Naive B cell (primary cell): Measurements from ENCODE around the gene PDZRN4. TPM values are rescaled to one million over a fixed set of nuclear protein-coding genes. Genes with fewer than 3 reads are reported as not detected.

Experiments
- ATAC-seq, 2 donors: fragments of 150-1000 bp; cut with Tn5 transposase; 2 replicates each; pipeline ENCODE4 v1.10.0; 2021; ENCODE audit warnings: low read depth in 2 of 2, mild to moderate bottlenecking in 2 of 2, moderate library complexity in 2 of 2
- DNase-seq: peaks from one replicate; pipeline ENCODE4 v3.0.0; 2022
- H3K27ac Mint-ChIP-seq, 6 donors: one replicate each; pipeline ENCODE4 v1.8.0; 2020 to 2022; ENCODE audit warnings: mild to moderate bottlenecking in 6 of 6, mixed read lengths in 6 of 6, moderate library complexity in 5 of 6, inconsistent platforms in 2 of 6
- H3K27me3 Mint-ChIP-seq, 3 donors: one replicate each; pipeline ENCODE4 v1.8.0; 2021 to 2022; ENCODE audit warnings: mixed read lengths in 3 of 3, mild to moderate bottlenecking in 1 of 3
- H3K36me3 Mint-ChIP-seq, 2 donors: one replicate each; pipeline ENCODE4 v1.8.0; 2020 to 2022; ENCODE audit warnings: mixed read lengths in 2 of 2, inconsistent platforms in 1 of 2, mild to moderate bottlenecking in 1 of 2
- H3K4me1 Mint-ChIP-seq, 3 donors: one replicate each; pipeline ENCODE4 v1.8.0; 2020 to 2022; ENCODE audit warnings: mixed read lengths in 3 of 3, inconsistent platforms in 1 of 3, mild to moderate bottlenecking in 1 of 3, moderate library complexity in 1 of 3
- H3K4me3 Mint-ChIP-seq, 8 donors: one replicate each; pipeline ENCODE4 v1.8.0; 2020 to 2022; ENCODE audit warnings: mild to moderate bottlenecking in 8 of 8, mixed read lengths in 8 of 8, moderate library complexity in 8 of 8, inconsistent platforms in 2 of 8
- H3K9me3 Mint-ChIP-seq, 7 donors: one replicate each; pipeline ENCODE4 v1.8.0; 2020 to 2022; ENCODE audit warnings: mixed read lengths in 7 of 7, mild to moderate bottlenecking in 5 of 7, inconsistent platforms in 2 of 7, moderate library complexity in 1 of 7
- polyA plus RNA-seq, 6 donors: library from polyadenylated mRNA; unstranded; fragments of 300-500 nt; fragmentation: Illumina TruSeq; gene quantifications; one replicate each; pipeline ENCODE4 v1.2.3, GENCODE V29; 2021; ENCODE audit warnings: low read depth in 6 of 6

Gene PDZRN4
- polyA plus RNA-seq, 6 donors from 2014 or later = not detected

- ATAC-seq (no peak), DNase-seq (no peak)
- H3K9me3 Mint-ChIP-seq = no peaks in the 10 kb centered on the region
- H3K4me1 Mint-ChIP-seq = no peaks in the 10 kb centered on the region
- no peak overlapping the region for H3K4me3 Mint-ChIP-seq
- H3K36me3 Mint-ChIP-seq = no peaks in the 10 kb centered on the region
- no peak overlapping the region for H3K27ac Mint-ChIP-seq
- no peaks in the 10 kb centered on the region for H3K27me3 Mint-ChIP-seq
Measured at GRCh38 chr12:41438854-41439541, 250.9 kb downstream of the PDZRN4 start.

DNA sequence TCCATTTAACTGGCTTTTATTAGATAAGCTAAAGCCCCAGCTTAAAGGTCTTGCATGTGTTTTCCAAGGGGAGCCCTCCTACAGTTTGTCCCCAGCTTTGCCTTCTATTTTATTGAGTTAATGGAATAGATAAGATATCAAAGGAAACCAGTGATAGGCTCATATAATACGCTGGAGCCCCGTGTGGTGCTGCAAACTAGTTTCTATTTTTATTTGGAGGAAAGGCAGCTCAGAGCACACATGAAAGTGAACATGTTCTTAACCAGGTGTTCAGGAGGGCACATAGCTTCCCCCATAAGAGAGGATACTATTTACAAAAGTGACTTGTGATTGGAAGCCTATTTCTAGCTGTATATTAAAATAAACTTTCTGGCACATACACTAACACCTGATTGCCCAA, 251.7 kb downstream of the PDZRN4 start:
- ATAC-seq (no peak), DNase-seq (no peak)
- H3K36me3 Mint-ChIP-seq = no peaks in the 10 kb centered on the region
- no peaks in the 10 kb centered on the region for H3K9me3 Mint-ChIP-seq
- no peak overlapping the region for H3K4me3 Mint-ChIP-seq
- H3K27me3 Mint-ChIP-seq = no peaks in the 10 kb centered on the region
- H3K27ac Mint-ChIP-seq = no peak overlapping the region
- H3K4me1 Mint-ChIP-seq = no peaks in the 10 kb centered on the region

- Mint-ChIP-seq H3K9me3 (no peaks in the 10 kb centered on the region), H3K36me3 (no peaks in the 10 kb centered on the region)
Measured at GRCh38 chr12:41441180-41441579, 253.1 kb downstream of the PDZRN4 start.

GRCh38 chr12:41442896-41443295, 254.8 kb downstream of the PDZRN4 start:
- H3K27me3 Mint-ChIP-seq = no peaks in the 10 kb centered on the region
- H3K27ac Mint-ChIP-seq = no peak overlapping the region
- H3K9me3 Mint-ChIP-seq = no peaks in the 10 kb centered on the region
- no peaks in the 10 kb centered on the region for H3K4me1 Mint-ChIP-seq
- no peak overlapping the region for H3K4me3 Mint-ChIP-seq
- no peaks in the 10 kb centered on the region for H3K36me3 Mint-ChIP-seq
- DNase-seq (no peak), ATAC-seq (no peak)

More at GRCh38 chr12:41441180-41441579, 253.1 kb downstream of the PDZRN4 start:
- Mint-ChIP-seq H3K4me1 (no peaks in the 10 kb centered on the region), H3K27ac (no peak overlapping the region), H3K4me3 (no peak overlapping the region), H3K27me3 (no peaks in the 10 kb centered on the region)
- no peak for ATAC-seq
- DNase-seq = no peak

GRCh38 chr12:41443690-41444089, 255.6 kb downstream of the PDZRN4 start:
- DNase-seq = no peak
- no peaks in the 10 kb centered on the region for H3K4me1 Mint-ChIP-seq
- no peak for ATAC-seq
- H3K27me3 Mint-ChIP-seq = no peaks in the 10 kb centered on the region
- H3K36me3 Mint-ChIP-seq = no peaks in the 10 kb centered on the region
- H3K4me3 Mint-ChIP-seq = no peak overlapping the region
- no peaks in the 10 kb centered on the region for H3K9me3 Mint-ChIP-seq
- no peak overlapping the region for H3K27ac Mint-ChIP-seq

DNA sequence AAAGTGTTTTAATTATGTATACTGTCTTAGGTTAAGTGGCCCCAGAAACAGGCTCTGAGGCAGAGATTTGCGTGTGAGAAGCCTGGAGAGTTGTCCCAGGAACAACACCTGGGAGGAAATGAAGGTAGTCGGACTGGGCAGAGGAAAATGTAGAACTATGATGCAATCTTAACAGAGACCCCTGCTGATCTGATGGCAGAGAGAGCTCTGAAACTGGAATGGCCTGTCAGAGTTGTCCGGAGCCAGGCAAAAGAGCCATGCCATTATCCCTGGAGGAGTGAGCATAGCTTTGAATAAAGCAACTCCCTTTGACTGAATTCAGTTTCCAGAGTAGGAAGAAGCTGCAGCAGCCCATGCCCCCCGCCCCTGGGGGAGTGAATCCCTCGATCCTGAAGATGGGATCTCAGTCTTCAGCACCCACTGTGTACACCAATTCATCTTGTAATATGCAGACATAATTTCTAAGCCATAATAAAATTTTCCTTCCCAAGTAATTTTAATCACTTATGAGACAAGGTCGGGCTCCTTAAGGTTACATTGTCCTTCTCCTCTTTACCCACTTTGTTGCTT, 264.8 kb downstream of the PDZRN4 start:
- H3K4me3 Mint-ChIP-seq = no peak overlapping the region
- no peaks in the 10 kb centered on the region for H3K9me3 Mint-ChIP-seq
- ATAC-seq (no peak), DNase-seq (no peak)
- no peak overlapping the region for H3K27ac Mint-ChIP-seq
- H3K36me3 Mint-ChIP-seq = no peaks in the 10 kb centered on the region
- no peaks in the 10 kb centered on the region for H3K4me1 Mint-ChIP-seq
- H3K27me3 Mint-ChIP-seq = no peaks in the 10 kb centered on the region

GRCh38 chr12:41453409-41453808, 265.3 kb downstream of the PDZRN4 start:
- no peaks in the 10 kb centered on the region for H3K9me3 Mint-ChIP-seq
- ATAC-seq (no peak), DNase-seq (no peak)
- H3K36me3 Mint-ChIP-seq = no peaks in the 10 kb centered on the region
- H3K4me1 Mint-ChIP-seq = no peaks in the 10 kb centered on the region
- no peaks in the 10 kb centered on the region for H3K27me3 Mint-ChIP-seq
- H3K27ac Mint-ChIP-seq = no peak overlapping the region
- H3K4me3 Mint-ChIP-seq = no peak overlapping the region

DNA sequence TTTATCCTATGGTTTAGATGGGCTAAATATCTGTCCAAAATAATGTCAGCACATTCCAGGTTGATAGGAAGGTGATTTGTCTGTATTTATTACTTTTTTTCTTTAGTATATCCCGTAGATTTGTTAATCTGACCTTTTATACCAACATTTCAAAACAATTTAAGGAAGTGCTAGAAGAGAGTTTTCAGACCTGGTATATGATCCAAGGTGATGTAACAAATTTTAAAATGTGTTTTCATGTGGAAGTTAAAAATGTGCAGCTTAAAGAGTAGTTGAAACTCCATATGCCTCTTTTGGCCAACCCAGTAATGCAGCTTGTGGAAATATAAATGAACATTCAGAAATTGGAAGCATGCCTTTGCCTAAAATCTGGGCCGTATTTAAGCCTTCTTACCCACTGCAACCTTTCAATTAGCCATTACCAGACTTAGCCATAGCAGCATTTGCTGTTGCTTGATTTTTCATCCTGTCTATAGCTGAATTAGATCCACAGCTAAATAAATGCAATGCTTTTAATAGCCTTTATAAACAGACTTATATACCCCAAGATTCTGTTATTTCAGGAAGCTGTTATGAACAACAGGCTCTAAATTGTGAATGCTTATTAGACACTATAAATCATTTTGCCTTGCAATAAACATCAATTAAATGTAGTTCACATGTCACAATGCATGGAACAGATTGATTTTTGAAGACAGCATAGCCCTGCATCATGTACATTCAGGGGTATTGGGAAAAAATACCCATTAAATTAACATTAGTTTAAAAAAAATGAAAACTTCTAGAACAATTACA, 271.2 kb downstream of the PDZRN4 start:
- no peak overlapping the region for H3K4me3 Mint-ChIP-seq
- H3K27ac Mint-ChIP-seq = no peak overlapping the region
- no peaks in the 10 kb centered on the region for H3K4me1 Mint-ChIP-seq
- ATAC-seq = no peak
- no peaks in the 10 kb centered on the region for H3K9me3 Mint-ChIP-seq
- no peaks in the 10 kb centered on the region for H3K27me3 Mint-ChIP-seq
- DNase-seq = no peak
- no peaks in the 10 kb centered on the region for H3K36me3 Mint-ChIP-seq

DNA sequence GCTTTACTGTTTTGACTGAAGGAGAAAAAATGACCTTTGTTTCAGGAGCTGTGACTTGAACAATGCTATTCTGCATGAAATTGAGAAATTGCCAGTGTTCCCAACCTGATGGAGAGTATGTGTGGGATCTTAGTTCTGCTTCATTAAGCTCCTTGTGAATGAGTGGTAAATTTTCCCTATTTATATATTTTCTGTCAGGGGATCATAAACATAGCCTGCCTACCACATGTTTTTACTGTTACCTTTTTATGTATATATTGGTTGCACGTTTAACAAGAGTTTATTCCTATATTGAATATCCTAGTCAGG, 271.7 kb downstream of the PDZRN4 start:
- no peaks in the 10 kb centered on the region for H3K9me3 Mint-ChIP-seq
- H3K36me3 Mint-ChIP-seq = no peaks in the 10 kb centered on the region
- no peaks in the 10 kb centered on the region for H3K27me3 Mint-ChIP-seq

DNA sequence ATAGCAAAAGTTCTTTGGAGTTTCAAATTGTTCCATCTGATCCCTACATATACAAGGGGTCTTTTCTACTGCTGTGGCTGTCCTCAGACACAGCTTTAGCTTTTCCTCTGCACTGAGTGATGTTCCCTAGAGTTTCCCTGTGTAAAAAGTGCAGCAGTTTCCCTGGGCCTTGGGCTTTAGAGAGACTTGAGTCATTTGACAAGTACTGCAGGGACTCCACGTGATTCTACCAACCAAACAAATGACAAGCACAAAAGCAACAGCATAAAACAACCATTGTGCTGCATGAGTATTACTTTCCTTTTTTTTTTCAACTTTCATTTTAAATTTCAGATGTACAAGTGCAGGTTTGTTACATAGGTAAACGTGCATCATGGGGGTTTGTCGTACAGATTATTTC, 272.8 kb downstream of the PDZRN4 start:
- no peak overlapping the region for H3K4me3 Mint-ChIP-seq
- no peaks in the 10 kb centered on the region for H3K36me3 Mint-ChIP-seq
- ATAC-seq = no peak
- no peaks in the 10 kb centered on the region for H3K27me3 Mint-ChIP-seq
- no peak overlapping the region for H3K27ac Mint-ChIP-seq
- no peak for DNase-seq
- no peaks in the 10 kb centered on the region for H3K4me1 Mint-ChIP-seq
- H3K9me3 Mint-ChIP-seq = no peaks in the 10 kb centered on the region

More for the DNA sequence above, 271.7 kb downstream of the PDZRN4 start:
- Mint-ChIP-seq H3K27ac (no peak overlapping the region), H3K4me1 (no peaks in the 10 kb centered on the region), H3K4me3 (no peak overlapping the region)
- DNase-seq = no peak
- no peak for ATAC-seq

DNA sequence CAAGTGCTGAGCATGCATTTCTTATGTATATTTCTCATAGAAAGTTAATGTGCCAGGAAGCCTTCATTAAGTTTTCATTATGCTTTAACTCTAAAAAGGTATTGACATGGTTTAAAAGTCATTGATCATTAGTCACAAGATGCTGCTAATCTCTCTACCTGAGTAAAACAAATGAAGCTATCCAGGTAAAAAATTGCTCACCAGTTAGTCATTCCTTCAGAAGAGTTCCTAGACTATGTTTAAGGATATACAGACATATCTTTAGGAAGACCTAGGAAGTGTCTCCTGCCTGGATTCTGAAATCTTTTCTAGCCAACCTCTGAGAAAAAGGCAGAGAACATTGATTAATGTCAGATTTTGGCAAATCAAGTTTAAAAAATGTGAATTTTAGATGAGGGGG, 274.2 kb downstream of the PDZRN4 start:
- no peak overlapping the region for H3K27ac Mint-ChIP-seq
- no peaks in the 10 kb centered on the region for H3K9me3 Mint-ChIP-seq
- no peak for DNase-seq
- H3K27me3 Mint-ChIP-seq = no peaks in the 10 kb centered on the region
- no peak overlapping the region for H3K4me3 Mint-ChIP-seq
- no peaks in the 10 kb centered on the region for H3K4me1 Mint-ChIP-seq
- H3K36me3 Mint-ChIP-seq = no peaks in the 10 kb centered on the region
- ATAC-seq = no peak

DNA sequence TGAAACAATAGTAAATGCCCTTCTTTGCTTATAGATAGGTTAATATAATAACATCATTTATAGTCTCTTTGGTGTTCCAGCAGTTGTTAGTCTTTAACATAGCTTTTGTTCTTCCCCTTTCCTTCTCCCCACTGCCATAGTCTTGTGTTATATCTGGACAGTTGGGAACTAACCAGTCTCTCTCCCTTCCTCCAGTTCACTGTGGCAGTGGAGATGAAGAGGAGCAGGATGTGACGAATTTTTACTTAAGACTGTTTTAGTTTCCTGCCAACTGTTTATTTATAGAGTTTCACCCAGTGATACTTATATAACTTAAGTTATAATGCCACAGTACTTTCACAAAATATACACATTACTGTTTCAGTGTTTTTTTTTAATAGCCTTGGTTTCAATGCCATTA, 277.4 kb downstream of the PDZRN4 start:
- ATAC-seq (no peak), DNase-seq (no peak)
- no peaks in the 10 kb centered on the region for H3K36me3 Mint-ChIP-seq
- no peak overlapping the region for H3K4me3 Mint-ChIP-seq
- H3K27me3 Mint-ChIP-seq = no peaks in the 10 kb centered on the region
- H3K27ac Mint-ChIP-seq = no peak overlapping the region
- H3K9me3 Mint-ChIP-seq = no peaks in the 10 kb centered on the region
- H3K4me1 Mint-ChIP-seq = no peaks in the 10 kb centered on the region

DNA sequence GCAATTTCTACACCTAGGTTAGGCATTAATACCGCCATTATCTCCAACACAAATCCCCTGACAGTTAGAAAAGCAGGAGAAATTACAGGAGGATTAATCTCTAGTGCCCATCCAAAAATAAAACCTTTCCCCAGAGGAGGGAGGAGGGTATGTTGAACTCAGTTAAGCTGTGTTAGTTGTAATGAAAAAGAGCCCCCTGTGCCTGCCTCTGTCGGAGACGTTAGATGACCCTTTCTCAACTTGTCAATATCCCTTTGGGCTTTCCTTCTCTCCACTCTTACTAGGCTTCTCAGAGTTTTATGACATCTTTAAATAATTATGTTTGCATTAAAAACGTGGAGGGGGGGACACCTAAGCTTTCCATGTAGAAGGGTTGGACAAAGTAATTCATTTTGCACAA, 278.2 kb downstream of the PDZRN4 start:
- ATAC-seq = no peak
- Mint-ChIP-seq H3K9me3 (no peaks in the 10 kb centered on the region), H3K27ac (no peak overlapping the region), H3K27me3 (no peaks in the 10 kb centered on the region), H3K36me3 (no peaks in the 10 kb centered on the region), H3K4me1 (no peaks in the 10 kb centered on the region), H3K4me3 (no peak overlapping the region)
- DNase-seq = no peak

- Mint-ChIP-seq H3K4me3 (no peak overlapping the region), H3K36me3 (no peaks in the 10 kb centered on the region), H3K9me3 (no peaks in the 10 kb centered on the region), H3K27ac (peak overlapping the region in 1 of 6 donors; percentile 89), H3K27me3 (no peaks in the 10 kb centered on the region), H3K4me1 (no peaks in the 10 kb centered on the region)
- no peak for ATAC-seq
- no peak for DNase-seq
Measured at GRCh38 chr12:41466802-41467201, 278.7 kb downstream of the PDZRN4 start.
